Stimulated activated CD8-positive, alpha-beta memory T cell treated with anti-CD3 and anti-CD28 coated beads, Interleukin-7, amount 100 ng/mL, for 1 hour (primary cell): Measurements from ENCODE around the gene ACTN3.
A peak's percentile ranks its signal among the peaks of the same experiment; 100 is the strongest.
"Not testable (repeated sequence)": the region's sequence is repeated elsewhere in the genome, so short reads cannot be mapped to it uniquely, and the experiment has no call there.

ENCODE experiments used
- DNase-seq, 2 donors: peaks; one replicate each; pipeline ENCODE4 v3.0.0-alpha.2; 2020; ENCODE audit warnings: low read depth in 2 of 2

The ACTN3 gene

GRCh38 chr11:66544952-66545351, 1.8 kb upstream of the ACTN3 start:
- DNase-seq = not testable (repeated sequence)

- peak; percentile 59 to 63 for DNase-seq
These were observed 869 bp upstream of the ACTN3 start, which contains the start of gene ZDHHC24 for GRCh38 chr11:66545701-66546367. ZDHHC24 (minus strand) TSS chr11:66546048; CDS start chr11:66546003, 45 bp downstream.

- DNase-seq = no peak
These were observed 411 bp downstream of the ACTN3 start for GRCh38 chr11:66546966-66547661.

- no peak for DNase-seq
These were observed 933 bp downstream of the ACTN3 start for GRCh38 chr11:66547662-66548009.

GRCh38 chr11:66548041-66548440, 1.3 kb downstream of the ACTN3 start:
- no peak for DNase-seq

- no peak for DNase-seq
These were observed 2.3 kb downstream of the ACTN3 start for GRCh38 chr11:66548774-66549630.

- no peak for DNase-seq
These were observed 3.0 kb downstream of the ACTN3 start for GRCh38 chr11:66549696-66550095.

- DNase-seq = no peak
These were observed 4.2 kb downstream of the ACTN3 start for GRCh38 chr11:66550887-66551286.

- DNase-seq = no peak
These were observed 7.9 kb downstream of the ACTN3 start for GRCh38 chr11:66554602-66555001.

- DNase-seq = no peak
These were observed 8.7 kb downstream of the ACTN3 start for GRCh38 chr11:66555416-66555815.

- no peak for DNase-seq
These were observed 9.4 kb downstream of the ACTN3 start for GRCh38 chr11:66556086-66556485.

GRCh38 chr11:66557733-66558326, 11.1 kb downstream of the ACTN3 start:
- DNase-seq = no peak

GRCh38 chr11:66559142-66559865, 12.6 kb downstream of the ACTN3 start:
- no peak for DNase-seq

- no peak for DNase-seq
These were observed 13.4 kb downstream of the ACTN3 start for GRCh38 chr11:66559866-66560676.

- DNase-seq = no peak
These were observed 14.7 kb downstream of the ACTN3 start for GRCh38 chr11:66561178-66561974.

GRCh38 chr11:66561975-66562248, 15.2 kb downstream of the ACTN3 start:
- no peak for DNase-seq

- DNase-seq = no peak
These were observed 15.6 kb downstream of the ACTN3 start for GRCh38 chr11:66562275-66562674.

- DNase-seq = no peak
These were observed 16.3 kb downstream of the ACTN3 start for GRCh38 chr11:66562907-66563583.

GRCh38 chr11:66563832-66564231, 17.1 kb downstream of the ACTN3 start:
- DNase-seq = no peak
